H1 (cell line): ENCODE measurements around the gene PKD2. TPM values are rescaled to one million over a fixed set of nuclear protein-coding genes. Genes with fewer than 3 reads are reported as not detected.

ENCODE experiments used
- RBBP5 ChIP-seq: IDR thresholded peaks from 2 replicates; pipeline ENCODE4 v1.7.1; 2012; ENCODE audit warnings: low read depth, mild to moderate bottlenecking, inconsistent platforms, low read length, moderate library complexity, borderline replicate concordance
- polyA plus RNA-seq, 7 experiments: library from polyadenylated mRNA; depleted of rRNA in 3 of 7; stranded (reverse) in 5 of 7; unstranded in 2 of 7; fragments of >200 nt in 5 of 7; fragments of 200-250 nt in 2 of 7; gene quantifications; 1 replicate in 5 of 7; 2 replicates in 1 of 7; 4 replicates in 1 of 7; pipeline versions ENCODE4 v1.2.1 to v1.2.3, GENCODE V29; 2011 to 2013; ENCODE audit warnings: missing spikeins in 2 of 7, mixed read lengths in 2 of 7
- total RNA-seq: library from RNA; stranded (reverse); fragmentation: NEBNext Ultra II Directional; extraction: Animal tissue kit (Norgen Biotek cat#: 25700); gene quantifications from 2 replicates; pipeline ENCODE4 v1.2.1, GENCODE V29; 2021

The PKD2 gene
- total and polyA plus RNA-seq, 2 of the 8 experiments (the other 6 are each of a cell fraction or from before 2014, with no cell fraction given), result 16.0 to 32.0 TPM

- no peak for TF ChIP-seq RBBP5
- TF ChIP-seq, all 59 proteins: peak for 0
These were observed 25.9 kb upstream of the PKD2 start (continued) for GRCh38 chr4:87981486-87981885.
